HCT116 (cell line): ENCODE results near the gene TNKS1BP1. TPM values are rescaled to one million over a fixed set of nuclear protein-coding genes. Genes with fewer than 3 reads are reported as not detected.

Experiments
- ATAC-seq: fragments of 200-7000 bp; cut with Tn5 transposase; 2 replicates; pipeline ENCODE4 v1.9.1; 2020; ENCODE audit warnings: mild to moderate bottlenecking, moderate library complexity
- BruUV-seq: library from RNA; stranded (reverse); fragments of 400-500 nt; replicated peaks from 2 replicates; lab custom pipeline; 2021; lab: Mats Ljungman, UMichigan
- CTCF ChIA-PET: fragments of 300-600 bp; sonication (Branson Sonifier 250); formaldehyde crosslinking; loops from one replicate; lab custom pipeline; 2021; ENCODE audit warnings: antibody characterized with exemption; lab: Charles Lee
- POLR2A ChIA-PET: fragments of 300-600, 350-600 bp; sonication (Branson Sonifier 250); formaldehyde crosslinking; loops from one replicate; lab custom pipeline; 2021; ENCODE audit warnings: antibody characterized with exemption; lab: Charles Lee
- RAD21 ChIA-PET, 2 experiments: fragments of 300-600 bp; sonication (Branson Sonifier 250); formaldehyde crosslinking; loops; one replicate each; lab custom pipeline; 2023; ENCODE audit warnings: low total read pairs in 2 of 2; ENCODE audit not compliant: uncharacterized antibody in 2 of 2, unreplicated experiment in 2 of 2, low non-redundant PET in 1 of 2; lab: Charles Lee
- DNase-seq: peaks from one replicate; pipeline ENCODE4 v3.0.0-alpha.2; 2010; ENCODE audit warnings: low read depth, low spot score
- H2AFZ ChIP-seq: fragments of 200-600 bp; shearing (Covaris generic), sonication (generic); 2 replicates; pipeline ENCODE4 v1.6.1; 2017; ENCODE audit warnings: low read depth, mixed run types, mixed read lengths, antibody characterized with exemption, low read length; ENCODE audit not compliant: poor library complexity, severe bottlenecking
- H3K27ac ChIP-seq: 2 replicates; pipeline ENCODE4 v1.5.1; 2012; ENCODE audit warnings: low read depth, low read length
- H3K27me3 ChIP-seq: fragments of 200-600 bp; sonication (generic); 2 replicates; pipeline ENCODE4 v1.6.1; 2016; ENCODE audit warnings: mixed run types, low read length, mixed read lengths; ENCODE audit not compliant: insufficient read depth
- H3K36me3 ChIP-seq, 2 experiments: fragments of 200-500 bp in 1 of 2; fragments of 200-600 bp in 1 of 2; sonication (Bioruptor generic) in 1 of 2; sonication (generic) in 1 of 2; 2 replicates each; pipeline versions ENCODE4 v1.5.1 to v1.6.1; 2014 to 2016; ENCODE audit warnings: low read length in 2 of 2, inconsistent platforms in 1 of 2, mixed read lengths in 1 of 2, mixed run types in 1 of 2; ENCODE audit not compliant: insufficient read depth in 2 of 2, control insufficient read depth in 1 of 2
- H3K4me1 ChIP-seq, 2 experiments: fragments of 200-600 bp in 1 of 2; sonication (generic) in 1 of 2; 2 replicates each; pipeline versions ENCODE4 v1.5.1 to v1.6.1; 2012 to 2017; ENCODE audit warnings: low read length in 2 of 2, inconsistent platforms in 1 of 2, mild to moderate bottlenecking in 1 of 2, mixed read lengths in 1 of 2, mixed run types in 1 of 2, moderate library complexity in 1 of 2; ENCODE audit not compliant: insufficient read depth in 2 of 2, control insufficient read depth in 1 of 2
- H3K4me2 ChIP-seq: fragments of 200-600 bp; sonication (generic); 2 replicates; pipeline ENCODE4 v1.6.1; 2017; ENCODE audit warnings: mixed run types, low read length, mixed read lengths
- H3K4me3 ChIP-seq, 2 experiments: fragments of 200-600 bp in 1 of 2; sonication (generic) in 1 of 2; replicated peaks in 1 of 2; 2 replicates each; pipeline ENCODE4 v1.5.1; 2011 to 2016; ENCODE audit warnings: low read length in 2 of 2, control low read depth in 1 of 2, low read depth in 1 of 2, mild to moderate bottlenecking in 1 of 2, mixed read lengths in 1 of 2, mixed run types in 1 of 2
- H3K79me2 ChIP-seq: fragments of 200-600 bp; sonication (generic); 2 replicates; pipeline ENCODE4 v1.6.1; 2017; ENCODE audit warnings: mild to moderate bottlenecking, mixed run types, low read length, moderate library complexity, mixed read lengths; ENCODE audit not compliant: insufficient read depth
- H3K9ac ChIP-seq: fragments of 200-600 bp; sonication (generic); 2 replicates; pipeline ENCODE4 v1.6.1; 2016; ENCODE audit warnings: low read length, mixed read lengths
- H3K9me2 ChIP-seq: fragments of 200-600 bp; sonication (generic), shearing (Covaris generic); 2 replicates; pipeline ENCODE4 v1.6.1; 2017; ENCODE audit warnings: mixed run types, mild to moderate bottlenecking, moderate library complexity; ENCODE audit not compliant: insufficient read depth
- H3K9me3 ChIP-seq, 2 experiments: fragments of 200-500 bp in 1 of 2; fragments of 200-600 bp in 1 of 2; sonication (Bioruptor generic) in 1 of 2; sonication (generic) in 1 of 2; 2 replicates each; pipeline ENCODE4 v1.6.1; 2014 to 2017; ENCODE audit warnings: low read length in 2 of 2, mixed read lengths in 2 of 2, inconsistent platforms in 1 of 2, low read depth in 1 of 2, mild to moderate bottlenecking in 1 of 2, mixed run types in 1 of 2, moderate library complexity in 1 of 2; ENCODE audit not compliant: control insufficient read depth in 1 of 2, insufficient read depth in 1 of 2
- H4K20me1 ChIP-seq: fragments of 200-600 bp; sonication (generic), shearing (Covaris generic); 2 replicates; pipeline ENCODE4 v1.6.1; 2017; ENCODE audit warnings: mixed run types, mild to moderate bottlenecking, moderate library complexity; ENCODE audit not compliant: insufficient read depth
- ATF3 ChIP-seq: IDR thresholded peaks from 2 replicates; pipeline ENCODE4 v1.6.1; 2012
- CBX3 ChIP-seq: IDR thresholded peaks from 2 replicates; pipeline ENCODE4 v1.6.1; 2012; ENCODE audit warnings: low read depth
- ELF1 ChIP-seq: IDR thresholded peaks from 2 replicates; pipeline ENCODE4 v1.6.1; 2012; ENCODE audit warnings: low read depth, borderline replicate concordance
- EZH2 ChIP-seq: fragments of 200-600 bp; sonication (generic); IDR thresholded peaks from 2 replicates; pipeline ENCODE4 v1.6.1; 2017; ENCODE audit warnings: antibody characterized with exemption, mixed run types
- EZH2phosphoT487 ChIP-seq: fragments of 200-600 bp; IDR thresholded peaks from 2 replicates; pipeline ENCODE4 v1.6.1; 2018; ENCODE audit warnings: antibody characterized with exemption, borderline replicate concordance
- FOSL1 ChIP-seq: IDR thresholded peaks from 2 replicates; pipeline ENCODE4 v1.6.1; 2012; ENCODE audit warnings: low read depth
- MAX ChIP-seq: IDR thresholded peaks from 2 replicates; pipeline ENCODE4 v1.6.1; 2012
- POLR2AphosphoS5 ChIP-seq: IDR thresholded peaks from 2 replicates; pipeline ENCODE4 v1.6.1; 2011; ENCODE audit warnings: mild to moderate bottlenecking, low read depth, low read length, moderate library complexity
- REST ChIP-seq: IDR thresholded peaks from 2 replicates; pipeline ENCODE4 v1.6.1; 2012; ENCODE audit warnings: low read depth
- SIN3A ChIP-seq: IDR thresholded peaks from 2 replicates; pipeline ENCODE4 v1.6.1; 2012; ENCODE audit warnings: low read depth
- SP1 ChIP-seq: IDR thresholded peaks from 2 replicates; pipeline ENCODE4 v1.6.1; 2012; ENCODE audit warnings: low read depth
- SRF ChIP-seq: IDR thresholded peaks from 2 replicates; pipeline ENCODE4 v1.6.1; 2012; ENCODE audit warnings: low read depth
- TCF7L2 ChIP-seq: IDR thresholded peaks from 2 replicates; pipeline ENCODE4 v1.7.0; 2011; ENCODE audit warnings: borderline replicate concordance, inconsistent platforms; ENCODE audit not compliant: insufficient read depth, insufficient read length; ENCODE audit errors: extremely low read depth
- YY1 ChIP-seq: IDR thresholded peaks from 2 replicates; pipeline ENCODE4 v1.6.1; 2011; ENCODE audit warnings: low read length, low read depth, moderate library complexity, mild to moderate bottlenecking; ENCODE audit not compliant: insufficient replicate concordance; ENCODE audit errors: extremely low read depth
- ZBTB33 ChIP-seq: IDR thresholded peaks from 2 replicates; pipeline ENCODE4 v1.6.1; 2011; ENCODE audit warnings: mild to moderate bottlenecking, low read length, moderate library complexity; ENCODE audit not compliant: insufficient replicate concordance; ENCODE audit errors: extremely low read depth
- ZFX ChIP-seq: fragments of 450-650 bp; IDR thresholded peaks from 2 replicates; pipeline ENCODE4 v1.6.1; 2017
- ZNF274 ChIP-seq: fragments of 200-500 bp; sonication (Bioruptor generic); IDR thresholded peaks from 2 replicates; pipeline ENCODE4 v1.6.1; 2014; ENCODE audit warnings: mild to moderate bottlenecking, low read depth, low read length, inconsistent platforms
- intact Hi-C: fragments of 100-400 bp; cut with micrococcal nuclease; formaldehyde crosslinking; loops from 2 replicates; pipeline ENCODE4 v1.10.0; 2022
- total RNA-seq: library from RNA; stranded (reverse); gene quantifications from one replicate; pipeline ENCODE4 v1.2.1, GENCODE V29; 2021; ENCODE audit not compliant: unreplicated experiment

TNKS1BP1 gene
- total RNA-seq, 1 experiment from 2014 or later, result 77.6 TPM

- BruUV-seq, result no TSS peak
- peak within 1 kb of the TSS; percentile 79 to 96 for H3K4me3 ChIP-seq
- no peaks in the 10 kb centered on the region for H4K20me1 ChIP-seq
- peak within 1 kb of the TSS; percentile 78 for H2AFZ ChIP-seq
- ATAC-seq (peak; percentile 96), DNase-seq (peak; percentile 72)
- CTCF ChIA-PET, result interaction anchor here (1.0 to 1.6 kb wide), 5 partner anchors 10 to 309 kb away, joined by 3 to 6 read pairs (median 4); partner anchors contain the start of gene TNKS1BP1
- no peaks in the 10 kb centered on the region for H3K27me3 ChIP-seq
- H3K9me3 ChIP-seq, result no peaks in the 10 kb centered on the region
- peak within 1 kb of the TSS; percentile 61 for H3K27ac ChIP-seq
- POLR2A ChIA-PET, result interaction anchor here (0.7 to 2.6 kb wide), 3 partner anchors 10 to 16 kb away, joined by 3 to 17 read pairs (median 3); partner anchors contain the start of gene TNKS1BP1
- RAD21 ChIA-PET, result interaction anchor here (0.7 to 1.2 kb wide), 2 partner anchors 12 to 86 kb away, joined by 3 to 4 read pairs; no protein-coding TSS in a partner anchor
- H3K9me2 ChIP-seq, result no peaks in the 10 kb centered on the region
- peaks cover 8 to 20% of the 10 kb centered on the region in 2 experiments; a peak in 3 of 4 replicates for H3K4me1 ChIP-seq
- peaks cover 17 to 40% of the 10 kb centered on the region in 2 experiments; a peak in 2 of 4 replicates for H3K36me3 ChIP-seq
- intact Hi-C loops, result loop anchor here (1.0 kb wide), 1 partner anchor 10 kb away; no protein-coding TSS in a partner anchor
- H3K9ac ChIP-seq, result peak within 1 kb of the TSS; percentile 92
- peak within 1 kb of the TSS; percentile 98 for H3K4me2 ChIP-seq
- H3K79me2 ChIP-seq, result peaks cover 50% of the 10 kb centered on the region
- no peak for TF ChIP-seq ATF3
- no peak; the same call in 1 of the 2 replicates for TF ChIP-seq ELF1
- no peak for TF ChIP-seq FOSL1
- TF ChIP-seq POLR2AphosphoS5, result peak; percentile 76
- 0 out of 2 replicates have a peak, but pooled peaks have one; percentile 43 for TF ChIP-seq CBX3
- no peak for TF ChIP-seq EZH2phosphoT487
- no peak for TF ChIP-seq ZNF274
- TF ChIP-seq EZH2, result no peak
- no peak for TF ChIP-seq YY1
- peak; percentile 74 for TF ChIP-seq MAX
- no peak; the same call in 1 of the 2 replicates for TF ChIP-seq SP1
- TF ChIP-seq ZBTB33, result no peak
- TF ChIP-seq SRF, result no peak
- TF ChIP-seq REST, result no peak
- TF ChIP-seq TCF7L2, result no peak
- TF ChIP-seq SIN3A, result peak; percentile 66
- TF ChIP-seq ZFX, result peak; percentile 46; the same call in 1 of the 2 replicates
These were observed 10.8 kb upstream of the TNKS1BP1 start, which contains the start of gene SSRP1 for GRCh38 chr11:57335343-57336110. TSS of gene SSRP1 (minus strand) at chr11:57335892. CDS start at chr11:57335121, 771 bp downstream.
